ENCODE data around the gene DNASE1L1.

DNASE1L1 gene

DNA sequence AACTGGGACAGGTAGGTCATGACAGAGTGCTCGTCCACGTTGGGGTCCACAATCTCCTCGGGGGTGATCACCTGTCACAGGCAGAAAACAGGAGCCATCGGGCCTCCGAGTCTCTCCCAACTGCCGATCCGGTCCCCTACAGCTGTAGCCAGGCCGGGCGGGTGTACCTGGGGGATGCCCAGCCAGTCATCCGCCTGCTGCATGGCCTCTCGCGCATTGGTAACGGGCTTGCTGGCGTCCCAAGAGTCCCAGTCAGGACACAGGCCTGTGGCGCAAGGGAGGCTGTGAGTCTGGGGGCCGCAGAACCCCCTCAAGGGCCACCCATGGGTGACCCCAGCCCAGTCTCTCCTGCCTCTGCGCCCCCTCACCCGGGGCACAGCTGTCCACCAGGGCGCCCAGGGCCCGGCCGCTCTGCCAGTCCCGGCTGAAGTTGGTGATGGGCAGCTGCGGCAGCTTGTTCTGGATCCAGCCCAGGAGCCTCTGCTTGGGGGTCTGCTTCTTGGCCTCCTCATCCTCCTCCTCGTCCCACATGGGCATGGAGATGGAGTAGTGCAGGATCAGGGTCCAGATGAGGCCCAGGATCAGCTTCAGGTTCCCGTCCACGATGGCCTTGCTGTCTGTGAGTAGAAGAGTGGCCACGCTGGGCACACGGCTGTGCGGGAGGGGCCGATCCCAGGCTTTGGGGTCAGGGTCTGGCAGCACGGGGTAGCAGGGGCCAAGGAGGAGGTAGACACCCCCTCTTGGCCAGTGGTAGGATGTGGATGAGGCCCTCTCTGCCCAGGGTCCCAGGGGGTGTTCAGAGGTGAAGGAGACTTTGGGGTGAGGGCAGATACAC is 41.4 kb downstream of the DNASE1L1 start:
- DNase-seq (ENCODE audit: low spot score): no peak

DNA sequence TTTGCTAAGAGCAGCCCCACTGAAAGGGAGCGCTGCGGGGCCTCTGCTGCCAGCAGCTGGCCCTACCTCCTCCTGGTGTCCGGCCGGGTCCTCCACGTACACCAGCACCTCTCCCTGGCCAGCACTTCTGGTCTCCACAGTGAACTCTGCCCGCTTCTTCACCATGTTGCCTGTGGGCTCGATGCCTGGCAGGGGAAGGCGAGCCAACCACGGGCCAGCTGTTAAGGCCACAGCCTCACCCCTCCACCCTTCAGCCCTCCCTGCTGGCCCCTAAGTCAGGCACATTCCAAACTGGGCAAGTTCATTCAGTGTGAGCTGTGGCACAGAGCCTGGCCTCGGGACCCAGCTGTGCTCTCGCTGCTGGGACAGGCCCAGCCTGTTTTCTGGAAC is 42.4 kb downstream of the DNASE1L1 start:
- DNase-seq (ENCODE audit: low spot score): no peak

DNA sequence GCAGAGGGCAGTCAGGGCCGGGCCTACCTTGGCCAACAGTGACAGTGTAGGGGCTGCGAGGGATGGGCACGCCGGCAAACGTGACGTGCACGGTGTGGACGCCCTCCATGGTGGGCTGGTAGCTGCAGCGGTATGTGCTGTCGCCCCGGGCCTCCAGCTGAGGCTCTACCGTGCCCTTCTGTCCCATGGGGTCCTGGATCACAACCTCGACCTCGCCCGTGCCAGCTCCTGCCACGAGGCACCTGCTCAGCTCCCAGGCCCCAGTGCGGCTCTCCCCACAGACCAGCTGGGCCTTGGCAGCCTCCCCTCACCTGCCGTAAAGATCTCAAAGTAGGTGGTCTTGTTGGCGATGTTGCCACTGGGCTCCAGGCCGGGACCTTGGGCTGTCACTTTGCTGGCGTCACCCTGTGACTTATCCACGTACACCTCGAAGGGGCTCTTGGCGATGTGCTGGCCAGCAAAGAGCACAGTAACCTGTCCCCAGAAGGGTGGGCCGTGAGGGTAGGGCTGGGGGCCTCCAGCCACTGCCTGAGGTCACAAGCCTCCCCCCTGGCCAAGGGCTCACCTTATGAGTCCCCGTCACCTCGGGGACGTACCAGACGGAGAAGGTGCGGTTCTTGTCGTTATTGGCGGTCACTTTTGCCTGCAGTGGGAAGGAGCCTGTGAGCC is 42.9 kb downstream of the DNASE1L1 start:
- DNase-seq (ENCODE audit: low spot score): no peak

DNA sequence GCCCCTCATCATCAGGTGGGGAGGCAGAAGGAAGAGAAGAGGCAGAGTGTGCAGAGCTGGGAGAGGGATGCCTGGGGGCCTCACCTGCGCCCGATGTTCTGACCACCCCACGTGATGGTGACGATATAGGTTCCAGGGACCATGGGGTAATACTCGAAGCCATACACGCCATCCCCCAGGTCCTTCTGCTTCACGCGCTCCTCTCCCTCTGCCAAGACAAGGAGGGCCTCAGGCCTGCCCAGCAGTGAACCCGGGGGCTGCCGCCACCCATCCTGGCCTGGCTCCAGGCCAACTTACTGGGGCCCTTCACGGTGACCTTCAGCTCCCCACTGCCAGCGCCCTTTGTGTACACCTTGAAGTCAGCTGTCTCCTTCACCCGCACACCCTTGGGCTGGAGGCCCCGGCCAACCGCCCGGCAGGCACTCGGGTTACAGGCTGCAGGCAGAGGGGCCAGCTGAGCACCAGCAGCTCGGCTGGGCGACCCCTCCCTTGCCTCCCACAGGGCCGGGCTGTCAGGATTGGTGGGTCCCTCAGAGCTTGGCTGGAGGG is 43.9 kb downstream of the DNASE1L1 start:
- no peak for DNase-seq (ENCODE audit: low spot score)

DNA sequence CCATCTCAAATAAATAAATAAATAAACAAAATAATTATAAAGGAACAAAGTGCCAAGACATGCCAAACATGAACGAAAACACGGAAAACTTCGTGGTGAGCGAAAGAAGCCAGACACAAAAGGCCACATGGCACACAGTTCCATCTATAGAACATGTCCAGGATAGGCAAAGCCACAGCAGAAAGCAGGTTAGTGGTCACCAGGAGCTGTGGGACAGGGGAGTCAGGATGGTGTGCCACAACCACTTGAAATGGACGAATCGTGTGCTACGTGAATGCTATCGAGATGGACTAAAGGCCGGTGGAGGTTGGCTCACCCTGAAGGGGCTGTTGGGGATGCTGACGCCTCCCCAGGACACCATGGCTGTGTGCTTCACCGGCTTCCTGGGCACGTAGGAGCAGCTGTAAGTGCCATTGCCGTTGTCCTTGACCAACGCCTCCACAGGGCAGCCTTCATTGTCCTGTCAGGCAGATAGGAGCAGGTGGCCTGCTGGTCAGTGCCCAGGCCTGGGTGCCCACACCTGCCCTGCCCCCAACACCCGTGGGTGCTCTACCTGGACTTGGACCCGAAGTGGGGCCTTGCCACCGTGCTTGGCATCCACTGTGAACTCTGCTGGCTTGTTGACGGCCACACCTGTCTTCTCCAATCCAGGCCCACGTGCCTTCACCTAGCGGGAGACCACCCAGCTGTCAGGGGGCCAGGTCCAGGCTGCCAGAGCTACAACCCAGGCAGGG is 45.2 kb downstream of the DNASE1L1 start:
- no peak for DNase-seq (ENCODE audit: low spot score)

DNA sequence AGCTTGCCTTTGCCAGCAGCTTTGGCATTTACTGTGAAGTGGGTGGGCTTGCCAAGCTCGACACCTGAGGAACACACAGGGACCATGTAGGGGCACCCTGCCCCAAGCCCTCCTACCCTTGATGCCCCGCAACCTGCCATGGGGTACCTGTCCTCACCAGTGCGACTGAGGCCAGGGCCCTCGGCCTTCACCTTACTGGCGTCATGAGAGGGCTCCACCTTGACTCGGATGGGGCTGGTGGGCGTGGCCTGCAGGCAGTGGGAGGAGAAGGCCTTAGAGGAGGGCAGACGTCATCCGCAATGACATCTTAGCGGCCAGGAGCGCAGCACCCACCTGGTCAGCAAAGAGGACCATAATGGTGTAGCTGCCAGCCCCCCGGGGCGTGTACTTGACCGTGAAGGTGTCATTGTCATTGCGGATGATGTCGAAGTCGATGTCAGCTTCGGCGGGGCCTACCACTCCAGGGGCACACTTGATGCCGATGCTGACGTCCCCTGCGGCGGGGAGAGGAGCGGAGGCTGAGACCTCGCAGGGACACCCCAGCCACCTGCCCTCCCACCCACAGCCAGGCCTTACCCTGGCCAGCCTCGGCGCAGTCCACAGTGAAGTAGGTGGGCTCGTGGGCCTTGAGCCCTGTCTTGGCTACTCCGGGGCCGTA is 46.8 kb downstream of the DNASE1L1 start:
- DNase-seq (ENCODE audit: low spot score): no peak

DNA sequence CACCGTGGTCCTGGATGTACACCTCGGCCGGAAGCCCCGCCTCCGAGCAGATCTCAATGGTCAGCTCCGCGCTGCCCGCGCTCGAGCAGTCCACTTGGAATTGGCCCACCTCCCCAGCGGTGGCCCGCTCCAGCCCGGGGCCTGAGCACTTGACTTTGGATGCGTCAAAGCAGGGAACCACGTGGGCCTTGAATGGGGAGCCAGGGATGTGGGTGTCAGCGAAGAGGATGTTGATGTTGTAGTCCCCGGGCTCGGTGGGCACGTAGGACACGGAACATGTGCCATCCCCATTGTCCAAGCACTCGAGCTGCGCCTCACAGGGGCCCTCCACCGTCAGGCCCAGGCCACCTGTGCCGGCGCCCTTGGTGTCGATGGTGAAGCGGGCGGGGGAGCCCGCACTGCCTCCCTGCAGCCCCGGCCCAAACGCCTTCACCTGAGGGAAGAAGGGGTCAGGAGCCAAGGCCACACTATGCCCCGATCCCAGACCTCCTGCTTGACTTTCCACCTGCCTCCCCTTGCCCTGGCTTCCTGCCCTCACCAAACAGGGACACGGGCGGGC is 48.8 kb downstream of the DNASE1L1 start:
- no peak for DNase-seq (ENCODE audit: low spot score)

DNA sequence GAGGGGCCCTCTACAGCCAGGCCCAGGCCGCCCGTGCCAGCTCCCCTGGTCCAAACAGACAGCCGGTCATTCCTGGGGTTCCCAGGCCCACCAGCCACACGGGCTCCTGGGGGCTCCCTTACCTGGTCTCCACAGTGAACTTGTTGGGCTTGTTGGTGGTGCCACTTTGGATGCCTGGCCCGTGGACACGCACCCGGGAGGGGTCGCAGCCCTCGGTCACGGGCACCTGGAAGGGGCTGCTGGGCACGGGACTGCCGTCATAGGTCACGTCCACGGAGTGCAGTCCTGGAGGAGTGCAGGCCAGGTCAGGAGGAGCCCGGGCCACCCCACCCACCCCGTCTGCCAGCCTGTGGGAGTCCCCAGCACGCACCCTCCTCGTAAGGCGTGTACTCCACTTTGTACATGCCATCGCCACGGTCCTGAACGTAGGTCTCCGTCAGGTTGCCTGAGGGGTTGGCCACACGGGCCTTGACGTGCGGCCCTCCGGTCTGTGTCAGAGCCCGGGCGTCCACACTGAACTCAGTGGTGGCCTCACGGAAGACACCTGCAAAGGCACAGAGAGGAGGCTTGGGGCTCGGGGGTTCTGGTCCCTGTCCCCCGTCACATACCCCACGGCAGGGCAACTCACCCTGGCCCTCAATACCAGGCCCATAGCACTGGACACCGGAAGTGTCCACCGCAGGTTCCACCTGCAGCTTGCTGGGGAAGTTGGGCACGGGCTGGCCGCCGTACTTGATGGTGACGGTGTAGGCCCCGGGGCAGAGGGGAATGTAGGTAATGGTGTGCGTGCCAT is 49.5 kb downstream of the DNASE1L1 start:
- no peak for DNase-seq (ENCODE audit: low spot score)

DNA sequence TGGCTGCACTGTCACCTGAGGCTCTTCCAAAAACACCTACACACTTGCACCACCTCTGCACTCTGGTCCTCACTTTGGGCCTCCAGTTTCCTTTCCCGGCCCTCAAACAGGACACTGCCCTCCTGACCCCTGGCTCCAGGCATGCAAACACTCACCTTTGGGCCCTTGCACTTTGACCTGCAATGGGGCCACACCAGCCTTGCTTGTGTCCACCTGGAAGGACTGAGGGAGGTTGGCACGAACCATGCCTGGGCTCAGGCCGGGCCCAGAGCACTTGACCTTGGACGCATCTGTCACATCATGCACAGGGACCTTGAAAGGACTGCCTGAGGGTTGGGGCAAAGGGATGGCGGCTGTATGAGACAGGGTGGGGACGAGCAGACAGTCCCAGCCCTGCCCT is 50.2 kb downstream of the DNASE1L1 start:
- DNase-seq (ENCODE audit: low spot score): no peak

DNA sequence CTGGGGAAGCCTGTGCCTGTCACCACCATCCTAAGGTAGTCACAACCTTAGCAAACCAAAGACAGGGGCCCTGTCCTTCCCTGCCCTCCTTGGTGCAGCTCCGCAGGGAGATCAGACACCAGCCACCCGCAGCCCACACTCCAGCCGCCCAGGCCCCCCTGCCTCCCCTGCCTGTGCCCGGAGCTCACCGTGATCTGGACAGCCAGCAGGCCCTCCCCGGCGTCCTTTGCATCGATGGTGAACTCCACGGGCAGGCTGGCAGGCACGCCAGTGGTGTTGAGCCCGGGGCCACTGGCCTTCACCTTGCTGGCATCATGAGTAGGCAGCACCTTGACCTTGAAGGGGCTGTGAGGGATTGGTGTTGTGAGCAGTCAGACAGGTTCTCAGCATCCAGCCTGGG is 51.0 kb downstream of the DNASE1L1 start:
- no peak for DNase-seq (ENCODE audit: low spot score)

DNA sequence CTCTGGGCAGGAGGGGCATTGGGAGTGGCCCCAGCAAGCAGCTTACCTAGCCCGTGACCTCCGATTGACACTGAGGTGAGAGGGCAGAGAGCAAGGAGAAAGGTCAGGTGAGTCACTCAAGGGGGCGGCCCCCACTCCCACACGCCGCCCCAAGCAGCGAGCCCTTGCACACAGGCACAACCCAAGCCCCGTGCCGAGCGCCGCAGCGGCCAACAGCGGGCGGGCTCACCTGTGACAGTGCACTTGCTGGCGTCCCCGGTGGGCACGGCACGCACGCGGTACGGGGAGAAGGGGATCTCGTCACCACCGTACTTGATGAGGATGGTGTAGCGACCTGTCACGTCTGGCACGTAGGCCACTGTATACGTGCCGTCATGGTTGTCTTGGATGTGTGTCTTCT is 51.8 kb downstream of the DNASE1L1 start:
- no peak for DNase-seq (ENCODE audit: low spot score)

DNA sequence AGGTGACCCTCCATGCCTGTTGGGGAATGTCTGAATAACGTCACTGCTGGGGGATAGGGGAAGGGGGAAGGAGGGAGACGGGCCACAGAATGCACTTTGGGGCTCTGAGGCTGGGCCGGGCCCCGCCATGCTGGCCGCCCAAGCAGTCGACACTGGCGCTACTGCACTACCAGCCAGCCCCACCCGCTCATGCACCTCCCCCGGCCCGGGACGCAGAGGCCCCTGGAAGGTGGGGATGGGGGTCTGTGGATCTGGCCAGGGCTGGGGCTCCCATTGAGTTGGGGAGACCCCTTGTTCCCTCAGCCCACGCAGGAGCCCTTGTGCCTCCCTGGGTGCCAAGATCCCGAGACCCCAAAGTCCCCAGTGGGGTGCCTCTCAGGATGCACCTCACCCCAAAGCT is 52.5 kb downstream of the DNASE1L1 start:
- DNase-seq (ENCODE audit: low spot score): no peak

DNA sequence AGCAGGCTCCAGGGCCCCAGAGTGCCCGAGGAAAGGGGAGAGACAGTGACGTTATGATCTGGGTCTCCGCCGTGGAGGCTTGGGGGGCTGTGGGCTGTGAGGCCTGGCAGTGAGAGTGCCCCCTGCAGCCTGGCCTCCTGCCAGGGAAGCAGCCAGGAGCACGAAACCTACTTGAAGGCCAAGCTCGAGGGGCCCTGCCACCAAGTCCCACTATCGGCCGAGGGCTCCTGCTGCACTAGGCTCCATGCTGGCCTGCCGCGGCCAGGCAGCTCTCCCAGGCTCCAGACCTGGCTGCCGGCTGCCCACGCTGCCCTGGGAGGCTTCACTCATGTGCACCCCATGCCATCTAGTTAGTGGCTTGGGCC is 53.3 kb downstream of the DNASE1L1 start:
- no peak for DNase-seq (ENCODE audit: low spot score)

DNA sequence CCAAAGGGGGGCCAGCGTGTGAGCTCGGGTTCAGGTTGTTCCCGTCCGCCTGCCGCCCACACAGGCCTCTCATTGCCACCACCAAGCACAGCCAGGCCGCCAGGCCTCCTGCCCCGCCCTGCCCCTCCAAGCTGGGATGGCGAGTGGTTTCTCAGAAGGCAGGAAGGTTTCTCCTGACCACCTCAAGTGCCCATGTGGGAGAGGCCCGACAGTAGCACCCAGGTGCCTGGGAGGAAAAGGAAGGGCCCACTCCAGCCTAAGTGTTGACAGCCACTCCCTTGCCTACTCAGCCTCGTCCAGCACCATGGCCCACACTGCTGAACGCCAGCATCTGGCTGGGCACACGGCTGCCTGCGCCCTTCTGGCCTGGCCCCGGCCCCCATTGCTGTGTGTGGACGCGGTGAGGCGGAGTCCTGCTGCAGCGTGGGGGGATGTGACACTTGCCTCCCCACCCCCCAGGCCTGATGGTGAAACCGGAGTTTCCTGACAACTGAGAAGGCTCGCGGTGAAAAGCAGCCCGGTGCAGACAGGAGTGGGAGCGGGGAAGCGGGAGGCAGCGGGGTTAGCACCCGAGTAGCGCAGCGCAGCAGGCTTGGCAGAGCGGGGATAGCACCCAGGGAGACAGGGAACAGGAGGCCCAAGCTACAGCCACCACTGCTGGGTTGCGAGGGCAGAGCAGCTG is 53.8 kb downstream of the DNASE1L1 start:
- no peak for DNase-seq (ENCODE audit: low spot score)

DNA sequence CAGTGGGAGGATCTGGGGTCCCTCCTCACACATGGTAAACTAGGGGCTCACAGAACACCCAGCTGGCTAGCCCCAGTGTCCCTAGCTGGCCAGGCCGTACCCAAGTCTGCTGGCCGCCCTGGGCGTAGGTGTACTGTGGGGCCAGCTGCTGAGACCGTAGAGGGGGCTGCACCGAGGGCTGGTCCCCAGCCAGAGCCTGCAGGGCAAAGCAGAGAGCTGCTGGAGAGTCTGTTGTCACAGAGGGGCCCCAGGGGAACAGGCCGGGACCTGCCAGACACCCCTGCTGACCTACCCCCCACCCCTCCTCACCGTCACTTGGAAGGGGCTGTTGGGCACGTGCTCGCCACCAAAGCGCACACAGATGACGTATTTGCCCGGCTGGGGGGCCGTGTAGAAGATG is 54.5 kb downstream of the DNASE1L1 start:
- no peak for DNase-seq (ENCODE audit: low spot score)

DNA sequence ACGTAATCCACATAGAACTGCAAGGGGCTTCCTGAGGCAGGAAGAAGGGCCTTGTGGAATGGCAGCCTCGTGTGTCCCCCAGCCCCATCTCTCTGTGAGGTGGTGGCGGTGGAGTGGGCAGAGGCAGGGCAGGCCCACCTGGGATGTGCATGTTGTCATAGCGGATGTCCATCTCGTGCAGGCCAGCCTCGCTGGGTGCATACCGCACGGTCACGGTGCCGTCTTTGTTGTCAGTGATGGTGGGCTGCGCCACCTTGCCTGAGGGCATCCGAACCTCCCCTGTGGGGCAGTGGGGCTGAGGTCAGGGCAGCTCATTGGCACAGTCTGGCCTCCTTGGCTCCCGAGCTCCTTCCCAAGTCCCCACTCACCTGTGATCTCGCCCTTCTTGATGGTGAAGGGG is 55.0 kb downstream of the DNASE1L1 start:
- no peak for DNase-seq (ENCODE audit: low spot score)

DNA sequence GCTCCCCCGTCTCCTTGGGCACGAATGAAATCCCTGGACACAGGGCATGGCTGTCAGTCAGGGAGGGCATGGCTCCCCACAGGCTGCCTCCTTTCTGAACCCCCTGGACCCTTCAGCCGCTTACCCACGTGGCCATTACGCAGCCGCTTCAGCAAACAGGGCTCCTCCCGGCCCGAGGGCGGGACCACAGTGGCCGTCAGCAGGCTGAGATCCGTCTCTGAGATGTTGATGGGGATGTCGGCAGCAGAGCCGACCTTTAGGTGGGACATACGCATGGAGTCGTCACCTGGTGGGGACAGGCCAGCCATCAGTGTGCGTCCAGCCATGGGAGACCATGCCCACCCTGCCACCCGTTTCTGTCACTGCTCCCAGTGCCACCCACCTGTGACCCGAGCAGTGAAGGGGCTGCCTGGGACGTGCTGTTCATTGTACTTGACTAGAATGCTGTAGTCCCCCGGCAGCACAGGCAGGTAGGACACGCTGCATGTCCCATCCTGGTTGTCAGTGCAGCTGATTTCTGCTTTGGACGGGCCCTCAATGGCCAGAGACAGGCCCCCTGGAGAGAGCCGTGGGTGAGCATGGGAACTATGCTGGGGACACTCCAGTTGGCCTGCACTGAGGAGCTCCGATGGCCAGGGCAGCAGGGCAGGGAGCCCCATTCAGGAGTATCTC is 55.7 kb downstream of the DNASE1L1 start:
- DNase-seq (ENCODE audit: low spot score): no peak

DNA sequence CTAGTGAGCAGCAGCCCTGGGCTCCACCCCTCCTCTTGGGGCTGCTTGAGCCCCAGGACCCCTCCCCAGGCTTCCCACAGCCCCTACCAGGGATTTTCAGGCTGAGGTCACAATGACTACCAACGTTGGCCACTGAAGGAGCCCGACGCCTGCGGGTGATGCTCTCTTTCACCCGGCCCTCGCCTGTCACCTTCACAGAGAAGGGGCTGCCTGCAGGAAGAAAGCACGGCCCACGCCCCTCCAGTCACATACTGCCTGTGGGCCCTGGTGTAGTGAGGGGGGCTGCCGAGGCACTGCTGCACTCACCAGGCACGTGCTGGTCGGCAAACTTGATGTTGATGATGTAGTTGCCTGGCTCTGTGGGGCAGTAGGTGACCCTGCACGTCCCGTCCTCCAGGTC is 56.6 kb downstream of the DNASE1L1 start:
- DNase-seq (ENCODE audit: low spot score): no peak

DNA sequence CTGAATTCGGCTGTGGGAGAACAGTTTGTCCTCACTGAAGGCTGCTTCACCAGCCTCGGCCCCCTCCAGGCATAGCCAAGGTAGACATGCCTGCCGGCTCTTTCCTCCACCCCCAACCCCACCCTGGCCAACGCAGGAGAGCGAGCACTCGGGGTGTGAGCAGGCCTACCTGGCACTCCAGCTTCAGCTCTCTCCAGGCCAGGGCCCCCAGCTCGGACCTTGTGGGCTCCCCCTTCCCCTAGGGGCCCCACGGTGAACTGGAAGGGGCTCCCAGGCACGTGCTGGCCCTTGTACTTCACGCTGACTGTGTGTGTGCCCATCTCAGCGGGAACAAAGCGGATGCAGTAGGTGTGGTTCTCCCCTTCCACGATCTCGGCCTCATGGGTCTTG is 57.0 kb downstream of the DNASE1L1 start:
- DNase-seq (ENCODE audit: low spot score): no peak

All from SW480 (cell line).